Adrenal gland (tissue), 12 donors: ENCODE measurements around the gene NLGN4X. TPM values are rescaled to one million over a fixed set of nuclear protein-coding genes. Genes with fewer than 3 reads are reported as not detected.

ENCODE experiments used
- DNase-seq, 7 donors: peaks; one replicate each; pipeline ENCODE4 v3.0.0-alpha.2; 2019 to 2020
- H3K27ac ChIP-seq, 5 donors: fragments of 200-600 bp; sonication (generic) in 4 of 5; 1 replicate in 3 of 5; 2 replicates in 2 of 5; pipeline versions ENCODE4 v1.5.1 to v1.8.0; 2016 to 2020; ENCODE audit warnings: mild to moderate bottlenecking in 1 of 5
- H3K27me3 ChIP-seq: fragments of 200-600 bp; 2 replicates; pipeline ENCODE4 v1.8.0; 2021
- H3K36me3 ChIP-seq, 2 donors: fragments of 200-600 bp; replicated peaks in 1 of 2; 1 replicate in 1 of 2; 2 replicates in 1 of 2; pipeline versions ENCODE4 v1.5.1 to v1.8.0; 2018 to 2022
- H3K4me1 ChIP-seq, 2 donors: fragments of 200-600 bp; replicated peaks in 1 of 2; 1 replicate in 1 of 2; 2 replicates in 1 of 2; pipeline versions ENCODE4 v1.5.1 to v1.8.0; 2018 to 2021
- H3K4me3 ChIP-seq, 4 donors: fragments of 200-600 bp; sonication (generic) in 3 of 4; one replicate each; pipeline ENCODE4 v1.5.1; 2016 to 2018
- H3K9me3 ChIP-seq, 3 donors: fragments of 200-600 bp; sonication (generic) in 1 of 3; replicated peaks in 1 of 3; 1 replicate in 2 of 3; 2 replicates in 1 of 3; pipeline versions ENCODE4 v1.5.1 to v1.8.0; 2016 to 2021
- CTCF ChIP-seq, 6 experiments: fragments of 450-650 bp in 4 of 6; fragments of 200-600 bp in 2 of 6; sonication (generic) in 1 of 6; IDR thresholded peaks; 1 replicate in 5 of 6; 2 replicates in 1 of 6; pipeline versions ENCODE4 v1.5.1 to v1.8.0; 2016 to 2021; ENCODE audit warnings: antibody characterized with exemption in 6 of 6, mild to moderate bottlenecking in 2 of 6, moderate library complexity in 1 of 6
- POLR2A ChIP-seq, 2 donors: fragments of 450-650 bp; IDR thresholded peaks; one replicate each; pipeline ENCODE4 v1.6.1; 2017; ENCODE audit warnings: antibody characterized with exemption in 2 of 2, mild to moderate bottlenecking in 2 of 2, moderate library complexity in 1 of 2
- WGBS, 4 donors: extraction: QIAGEN DNeasy Blood & Tissue Kit in 2 of 4; methylation state at CpG; one replicate each; pipeline versions ENCODE4 v1.1.5 to v1.1.7; 2013 to 2017; 5-methylcytosine and 5-hydroxymethylcytosine counted together
- intact Hi-C, 2 donors: fragments of 100-400 bp; cut with DNase I; formaldehyde crosslinking; loops; one replicate each; pipeline versions ENCODE4 v1.14.1 to v1.15.0; 2022 to 2023
- polyA plus RNA-seq, 3 donors: library from polyadenylated mRNA; stranded (reverse); fragments of 200-250 nt in 2 of 3; fragments of 350-450 nt in 1 of 3; fragmentation: Illumina TruSeq in 1 of 3; extraction: RNeasy Lipid Tissue Mini Kit (QIAGEN cat#74804) in 1 of 3; gene quantifications; one replicate each; pipeline ENCODE4 v1.2.3, GENCODE V29; 2013 to 2014
- total RNA-seq, 9 donors: library from RNA; depleted of rRNA in 4 of 9; stranded (reverse); fragments of >200 nt in 4 of 9; fragments of 120-200 nt in 1 of 9; fragmentation: NEBNext Ultra II Directional in 1 of 9; extraction: Animal tissue kit (Norgen Biotek cat#: 25700) in 1 of 9; gene quantifications; one replicate each; pipeline versions ENCODE4 v1.1.0 to v1.2.4, GENCODE V29; 2013 to 2023
- donor health status: healthy with polysubstance abuse.
- donor health status: Bipolar disorder and iron deficiency.
- donor health status: DM: yes; HTN: yes; CAD: no.
- donor health status: DM: no; HTN: no; CAD: no.
- donor health status: DM: no; HTN: no; CAD: no.
- donor health status: DM: yes; HTN: yes; CAD: no.

Gene NLGN4X
- total and polyA plus RNA-seq, 12 donors = 0.16 to 3.4 (median 1.3) TPM

GRCh38 chrX:5971300-5971699 is 257.4 kb downstream of the NLGN4X start:
- intact Hi-C loops = no loop called here
- TF ChIP-seq CTCF (IDR thresholded peaks at IDR 0.05) (no peak), POLR2A (IDR thresholded peaks at IDR 0.05) (no peak)
- H3K4me1 ChIP-seq = no peaks in the 10 kb centered on the region
- H3K9me3 ChIP-seq = no peaks in the 10 kb centered on the region
- no peak overlapping the region for H3K4me3 ChIP-seq
- DNase-seq = no peak
- H3K27ac ChIP-seq = no peak overlapping the region
- no peaks in the 10 kb centered on the region for H3K36me3 ChIP-seq
- H3K27me3 ChIP-seq = no peaks in the 10 kb centered on the region

GRCh38 chrX:5965406-5965805 is 263.3 kb downstream of the NLGN4X start:
- H3K27ac ChIP-seq = no peak overlapping the region
- no peak for DNase-seq
- WGBS, 4 donors = 71 to 91% (median 82%) methylated on average over 3 of the region's 3 CpGs
- no peaks in the 10 kb centered on the region for H3K4me1 ChIP-seq
- H3K4me3 ChIP-seq = no peak overlapping the region
- H3K9me3 ChIP-seq = no peaks in the 10 kb centered on the region
- no peaks in the 10 kb centered on the region for H3K27me3 ChIP-seq
- intact Hi-C loops = no loop called here
- no peak for TF ChIP-seq CTCF (IDR thresholded peaks at IDR 0.05)
- TF ChIP-seq POLR2A (IDR thresholded peaks at IDR 0.05) = no peak
- H3K36me3 ChIP-seq = no peaks in the 10 kb centered on the region

GRCh38 chrX:5959286-5959685 is 269.4 kb downstream of the NLGN4X start:
- Histone ChIP-seq H3K4me3 (no peak overlapping the region), H3K27me3 (no peaks in the 10 kb centered on the region), H3K9me3 (no peaks in the 10 kb centered on the region), H3K4me1 (no peaks in the 10 kb centered on the region), H3K27ac (no peak overlapping the region), H3K36me3 (no peaks in the 10 kb centered on the region)
- TF ChIP-seq POLR2A (IDR thresholded peaks at IDR 0.05) (no peak), CTCF (IDR thresholded peaks at IDR 0.05) (no peak)
- no peak for DNase-seq
- 61 to 79% (median 71%) methylated on average over 2 of the region's 2 CpGs for WGBS, 4 donors
- intact Hi-C loops = no loop called here

- TF ChIP-seq POLR2A (IDR thresholded peaks at IDR 0.05) = no peak
- no peak for TF ChIP-seq CTCF (IDR thresholded peaks at IDR 0.05)
- WGBS, 4 donors = 69 to 73% (median 71%) methylated on average over 2 of the region's 2 CpGs
- Histone ChIP-seq H3K4me3 (no peak overlapping the region), H3K9me3 (no peaks in the 10 kb centered on the region), H3K4me1 (no peaks in the 10 kb centered on the region), H3K27me3 (no peaks in the 10 kb centered on the region), H3K36me3 (no peaks in the 10 kb centered on the region), H3K27ac (no peak overlapping the region)
- intact Hi-C loops = no loop called here
- no peak for DNase-seq
Observed at GRCh38 chrX:5958523-5958922, 270.1 kb downstream of the NLGN4X start.
